GM13977 (cell line): Measurements from ENCODE around the gene TRAF3IP1.

Experiments
- DNase-seq: peaks from one replicate; pipeline ENCODE4 v3.0.0; 2012; ENCODE audit warnings: low spot score
- in situ Hi-C: fragments of 300-500 bp; cut with MboI; formaldehyde crosslinking; loops from one replicate; pipeline ENCODE4 v1.12.0; 2022; ENCODE audit warnings: low sequenced_read_pairs, low pct_unique_long_range_greater_than_20kb, mixed read lengths, inconsistent platforms; ENCODE audit not compliant: unreplicated experiment
- TF ChIP-seq, protein P1 (sequence below): IDR thresholded peaks from 2 replicates; pipeline ENCODE4 v1.5.1; 2012; ENCODE audit warnings: mild to moderate bottlenecking, control low read depth; ENCODE audit not compliant: insufficient read depth; ENCODE audit errors: extremely low read depth, missing control alignments

Gene TRAF3IP1

DNA sequence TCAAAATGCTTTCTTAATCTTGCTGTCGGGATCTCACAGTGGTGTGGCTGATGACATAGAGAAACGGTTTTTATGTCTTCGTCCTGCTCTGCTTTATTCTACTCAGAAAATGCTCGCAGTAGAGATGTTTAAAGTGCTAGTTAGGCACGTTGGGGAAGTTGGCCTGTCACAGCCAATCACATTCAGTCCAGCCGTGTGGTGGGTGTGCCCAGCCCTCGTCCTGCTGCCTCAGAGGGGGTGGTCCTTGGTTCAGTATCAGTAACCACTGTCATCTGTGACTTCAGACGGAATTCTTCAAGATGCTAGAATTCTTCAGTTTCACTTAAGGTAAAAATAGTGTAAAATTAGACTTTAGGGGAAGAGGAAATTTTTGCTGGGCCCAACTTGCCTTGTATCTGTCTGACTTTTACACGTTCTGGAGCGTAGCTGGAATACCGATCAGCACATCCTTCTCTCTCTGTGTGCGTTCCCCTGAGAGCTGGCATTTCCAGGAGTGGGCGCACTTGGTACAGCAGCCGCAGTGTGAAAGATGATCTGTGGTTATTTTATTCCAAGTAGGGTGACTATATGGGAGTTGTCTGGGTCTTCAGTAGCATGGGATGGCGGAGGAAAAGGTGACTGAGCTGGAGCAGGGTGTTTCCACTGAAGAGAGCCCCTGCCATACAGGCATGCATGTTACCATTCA is 18.5 kb downstream of the TRAF3IP1 start:
- no peak for DNase-seq
- in situ Hi-C loops, result no loop called here
- TF ChIP-seq, protein P1, sequence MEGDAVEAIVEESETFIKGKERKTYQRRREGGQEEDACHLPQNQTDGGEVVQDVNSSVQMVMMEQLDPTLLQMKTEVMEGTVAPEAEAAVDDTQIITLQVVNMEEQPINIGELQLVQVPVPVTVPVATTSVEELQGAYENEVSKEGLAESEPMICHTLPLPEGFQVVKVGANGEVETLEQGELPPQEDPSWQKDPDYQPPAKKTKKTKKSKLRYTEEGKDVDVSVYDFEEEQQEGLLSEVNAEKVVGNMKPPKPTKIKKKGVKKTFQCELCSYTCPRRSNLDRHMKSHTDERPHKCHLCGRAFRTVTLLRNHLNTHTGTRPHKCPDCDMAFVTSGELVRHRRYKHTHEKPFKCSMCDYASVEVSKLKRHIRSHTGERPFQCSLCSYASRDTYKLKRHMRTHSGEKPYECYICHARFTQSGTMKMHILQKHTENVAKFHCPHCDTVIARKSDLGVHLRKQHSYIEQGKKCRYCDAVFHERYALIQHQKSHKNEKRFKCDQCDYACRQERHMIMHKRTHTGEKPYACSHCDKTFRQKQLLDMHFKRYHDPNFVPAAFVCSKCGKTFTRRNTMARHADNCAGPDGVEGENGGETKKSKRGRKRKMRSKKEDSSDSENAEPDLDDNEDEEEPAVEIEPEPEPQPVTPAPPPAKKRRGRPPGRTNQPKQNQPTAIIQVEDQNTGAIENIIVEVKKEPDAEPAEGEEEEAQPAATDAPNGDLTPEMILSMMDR, result no peak

DNA sequence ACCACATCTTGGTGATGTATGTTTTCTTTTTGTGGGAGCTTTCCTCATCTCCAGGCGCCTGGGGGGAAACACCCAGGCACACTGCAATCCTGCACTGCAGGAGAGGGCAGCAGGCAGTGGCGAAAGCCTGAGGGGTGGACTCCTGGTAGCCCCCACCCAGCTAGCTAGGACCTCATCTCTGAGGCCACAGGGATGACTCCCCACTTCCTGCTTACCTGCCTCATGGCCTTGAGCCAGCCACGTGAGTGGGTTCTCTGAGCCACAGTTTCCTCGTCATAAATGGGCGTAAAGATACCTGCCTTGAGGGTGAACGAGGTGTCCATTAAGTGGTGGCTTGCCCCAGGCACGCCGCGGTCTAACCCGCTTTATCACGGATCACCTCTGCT is 19.1 kb downstream of the TRAF3IP1 start:
- in situ Hi-C loops, result no loop called here
- no peak for DNase-seq
- TF ChIP-seq, protein P1, result no peak

DNA sequence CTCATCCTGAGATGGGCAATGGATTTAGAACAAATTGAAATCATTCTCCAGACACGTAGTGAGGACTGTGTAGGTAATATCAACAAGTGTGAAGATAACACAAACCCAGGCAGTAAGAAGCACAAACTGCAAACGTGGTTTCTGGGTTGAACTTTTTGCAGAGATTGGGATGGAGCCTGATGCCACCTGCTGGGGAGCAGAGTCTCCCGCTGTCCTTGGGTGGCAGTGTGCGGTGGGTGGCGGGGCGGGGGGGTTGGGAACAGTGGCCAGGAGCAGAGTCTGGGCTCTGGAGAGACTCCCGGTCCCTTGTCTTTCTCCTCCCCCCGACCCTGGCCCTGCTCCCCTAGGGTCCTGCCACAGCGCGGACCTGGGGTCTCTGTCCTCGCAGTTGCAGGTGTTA is 19.5 kb downstream of the TRAF3IP1 start:
- in situ Hi-C loops, result no loop called here
- no peak for DNase-seq
- TF ChIP-seq, protein P1, result no peak

DNA sequence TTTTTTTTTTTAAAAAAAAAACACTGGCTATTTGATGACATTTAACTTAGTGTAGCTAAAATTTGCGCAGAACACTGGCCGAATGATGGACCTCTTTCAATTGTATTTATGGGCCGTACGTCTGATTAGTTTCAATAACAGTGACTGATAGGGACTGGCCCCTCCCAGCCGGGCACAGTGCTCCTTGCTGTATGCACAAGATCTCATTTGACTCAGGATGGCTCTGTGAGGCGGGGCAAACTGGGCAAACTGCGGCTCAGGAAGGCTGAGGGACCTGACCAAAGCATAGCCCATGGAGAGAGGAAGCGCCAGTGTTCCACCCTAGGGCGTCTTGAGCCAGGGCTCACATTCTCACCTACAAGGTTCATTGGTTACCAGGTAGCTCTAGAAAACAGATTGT is 21.2 kb downstream of the TRAF3IP1 start:
- TF ChIP-seq, protein P1, result no peak

DNA sequence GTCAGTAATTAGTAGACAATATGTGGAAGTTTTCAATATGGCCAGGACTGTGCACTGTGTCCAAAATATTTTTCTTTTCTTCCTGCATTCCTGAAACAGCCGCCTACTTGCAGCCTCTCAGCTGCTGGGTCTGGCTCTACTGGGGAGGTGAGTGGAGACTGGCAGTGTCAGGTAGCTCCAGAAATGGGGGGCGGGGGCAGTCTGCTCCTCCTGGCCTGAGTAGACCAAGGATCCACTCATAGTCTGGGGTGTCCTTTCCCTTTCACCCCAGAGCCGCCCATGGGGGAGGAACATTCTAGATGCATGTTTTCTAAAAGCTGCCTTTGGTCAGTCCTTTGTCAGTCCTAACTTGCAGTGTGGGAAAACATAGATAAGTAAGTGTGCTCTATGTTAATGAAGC is 23.7 kb downstream of the TRAF3IP1 start:
- TF ChIP-seq, protein P1, result no peak
- DNase-seq, result no peak
- in situ Hi-C loops, result no loop called here

More for the DNA sequence above, 21.2 kb downstream of the TRAF3IP1 start:
- in situ Hi-C loops, result no loop called here
- DNase-seq, result no peak

DNA sequence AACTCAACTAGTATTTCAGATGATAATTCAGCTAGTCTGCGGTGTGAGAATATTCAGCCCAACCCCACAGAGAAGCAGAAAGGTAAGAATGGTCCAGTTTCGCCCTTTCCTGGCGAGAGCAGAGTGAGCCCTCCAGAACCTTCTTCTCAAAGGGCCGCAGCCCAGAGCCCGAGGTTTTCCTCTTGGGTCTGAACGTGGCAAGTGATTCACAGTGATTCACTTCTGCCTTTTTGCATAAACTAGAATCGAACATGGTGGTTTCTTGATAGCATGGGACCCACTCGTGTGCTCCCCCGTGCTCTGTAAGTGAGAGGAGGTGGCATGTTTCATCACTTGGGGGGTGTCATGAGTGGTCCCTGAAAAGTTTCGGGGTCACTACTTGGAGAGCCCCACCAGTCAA is 24.2 kb downstream of the TRAF3IP1 start:
- no peak for DNase-seq
- in situ Hi-C loops, result no loop called here
- TF ChIP-seq, protein P1, result no peak
